H9 (cell line): ENCODE results near the gene RAP1B. TPM values are rescaled to one million over a fixed set of nuclear protein-coding genes. Genes with fewer than 3 reads are reported as not detected.

ENCODE experiments used
- DNase-seq: peaks from one replicate; pipeline ENCODE4 v3.0.0-alpha.2; 2017
- H2AFZ ChIP-seq: one replicate; pipeline ENCODE4 v1.6.1; 2013; ENCODE audit warnings: mild to moderate bottlenecking, low read length, control low read depth, moderate library complexity
- H2AK5ac ChIP-seq: 2 replicates; pipeline ENCODE4 v1.6.1; 2013; ENCODE audit warnings: low read length, control low read depth, mixed read lengths; ENCODE audit not compliant: insufficient read length
- H2BK120ac ChIP-seq: one replicate; pipeline ENCODE4 v1.6.1; 2013; ENCODE audit warnings: low read depth, mild to moderate bottlenecking, low read length, control low read depth, inconsistent platforms; ENCODE audit not compliant: poor library complexity, severe bottlenecking
- H2BK12ac ChIP-seq: 2 replicates; pipeline ENCODE4 v1.6.1; 2013; ENCODE audit warnings: low read length, control low read depth, mixed read lengths, low read depth; ENCODE audit not compliant: insufficient read length
- H2BK15ac ChIP-seq: 2 replicates; pipeline ENCODE4 v1.6.1; 2013; ENCODE audit warnings: low read depth, low read length, control low read depth
- H2BK20ac ChIP-seq: one replicate; pipeline ENCODE4 v1.6.1; 2013; ENCODE audit warnings: low read depth, mild to moderate bottlenecking, low read length, control low read depth, inconsistent platforms; ENCODE audit not compliant: poor library complexity, severe bottlenecking
- H2BK5ac ChIP-seq: 2 replicates; pipeline ENCODE4 v1.6.1; 2013; ENCODE audit warnings: low read length, control low read depth, mixed read lengths; ENCODE audit not compliant: insufficient read length
- H3K14ac ChIP-seq: 2 replicates; pipeline ENCODE4 v1.6.1; 2013; ENCODE audit warnings: low read length, control low read depth; ENCODE audit not compliant: insufficient read depth
- H3K18ac ChIP-seq: 2 replicates; pipeline ENCODE4 v1.6.1; 2013; ENCODE audit warnings: low read depth, mild to moderate bottlenecking, mixed read lengths, low read length, control low read depth; ENCODE audit not compliant: insufficient read length
- H3K23ac ChIP-seq: 2 replicates; pipeline ENCODE4 v1.6.1; 2013; ENCODE audit warnings: low read length, control low read depth, mixed read lengths, low read depth; ENCODE audit not compliant: insufficient read length
- H3K23me2 ChIP-seq: 2 replicates; pipeline ENCODE4 v1.6.1; 2013; ENCODE audit warnings: low read depth, mild to moderate bottlenecking, mixed read lengths, low read length, control low read depth; ENCODE audit not compliant: insufficient read length, poor library complexity, severe bottlenecking
- H3K27ac ChIP-seq: 2 replicates; pipeline ENCODE4 v1.5.1; 2013; ENCODE audit warnings: low read length, control low read depth, mixed read lengths, low read depth; ENCODE audit not compliant: insufficient read length
- H3K27me3 ChIP-seq: 2 replicates; pipeline ENCODE4 v1.6.1; 2013; ENCODE audit warnings: low read length, control low read depth, inconsistent platforms; ENCODE audit not compliant: insufficient read depth
- H3K4ac ChIP-seq: 2 replicates; pipeline ENCODE4 v1.6.1; 2013; ENCODE audit warnings: low read depth, mild to moderate bottlenecking, control low read depth, inconsistent platforms, low read length, moderate library complexity
- H3K4me1 ChIP-seq: 2 replicates; pipeline ENCODE4 v1.6.1; 2013; ENCODE audit warnings: low read length, control low read depth, inconsistent platforms; ENCODE audit not compliant: insufficient read depth
- H3K4me2 ChIP-seq: 2 replicates; pipeline ENCODE4 v1.6.1; 2013; ENCODE audit warnings: low read length, control low read depth, mixed read lengths; ENCODE audit not compliant: insufficient read length, insufficient read depth
- H3K56ac ChIP-seq: 2 replicates; pipeline ENCODE4 v1.6.1; 2013; ENCODE audit warnings: low read depth, mild to moderate bottlenecking, mixed read lengths, low read length, control low read depth; ENCODE audit not compliant: insufficient read length
- H3K79me1 ChIP-seq: 2 replicates; pipeline ENCODE4 v1.6.1; 2013; ENCODE audit warnings: low read depth, mild to moderate bottlenecking, moderate library complexity, low read length, control low read depth, inconsistent platforms; ENCODE audit not compliant: insufficient read depth, poor library complexity, severe bottlenecking
- H3K79me2 ChIP-seq: 2 replicates; pipeline ENCODE4 v1.6.1; 2013; ENCODE audit warnings: low read length, control low read depth, inconsistent platforms; ENCODE audit not compliant: insufficient read depth
- H3K9ac ChIP-seq: 2 replicates; pipeline ENCODE4 v1.6.1; 2013; ENCODE audit warnings: low read length, control low read depth, mixed read lengths; ENCODE audit not compliant: insufficient read length; ENCODE audit errors: extremely low read depth
- H3K9me3 ChIP-seq: one replicate; pipeline ENCODE4 v1.6.1; 2013; ENCODE audit warnings: low read depth, low read length, inconsistent platforms; ENCODE audit not compliant: control insufficient read depth
- H3T11ph ChIP-seq: one replicate; pipeline ENCODE4 v1.6.1; 2013; ENCODE audit warnings: mild to moderate bottlenecking, low read length, control low read depth, inconsistent platforms
- H4K20me1 ChIP-seq: one replicate; pipeline ENCODE4 v1.6.1; 2013; ENCODE audit not compliant: control insufficient read depth, insufficient read length, insufficient read depth
- H4K5ac ChIP-seq: 2 replicates; pipeline ENCODE4 v1.6.1; 2013; ENCODE audit warnings: low read depth, mild to moderate bottlenecking, mixed read lengths, low read length, control low read depth; ENCODE audit not compliant: insufficient read length
- H4K8ac ChIP-seq: replicated peaks from 2 replicates; pipeline ENCODE4 v1.6.1; 2013; ENCODE audit warnings: low read length, control low read depth, mixed read lengths, low read depth; ENCODE audit not compliant: insufficient read length
- H4K91ac ChIP-seq: 2 replicates; pipeline ENCODE4 v1.6.1; 2013; ENCODE audit warnings: low read depth, mild to moderate bottlenecking, moderate library complexity, mixed read lengths, low read length, control low read depth; ENCODE audit not compliant: insufficient read length
- H3K27ac Mint-ChIP-seq, 3 experiments: 2 replicates in 2 of 3; 3 replicates in 1 of 3; pipeline ENCODE4 v1.8.0; 2020 to 2021; ENCODE audit warnings: mixed read lengths in 3 of 3, mild to moderate bottlenecking in 1 of 3, moderate library complexity in 1 of 3
- H3K27me3 Mint-ChIP-seq: 2 replicates; pipeline ENCODE4 v1.8.0; 2021; ENCODE audit warnings: low read depth, mild to moderate bottlenecking, moderate library complexity, mixed read lengths
- H3K36me3 Mint-ChIP-seq, 3 experiments: 2 replicates in 2 of 3; 3 replicates in 1 of 3; pipeline ENCODE4 v1.8.0; 2020 to 2021; ENCODE audit warnings: low read depth in 3 of 3, mixed read lengths in 3 of 3; ENCODE audit not compliant: insufficient read depth in 1 of 3
- H3K4me1 Mint-ChIP-seq, 2 experiments: 2 replicates each; pipeline ENCODE4 v1.8.0; 2020; ENCODE audit warnings: mixed read lengths in 2 of 2
- H3K4me3 Mint-ChIP-seq, 2 experiments: 2 replicates in 1 of 2; 3 replicates in 1 of 2; pipeline ENCODE4 v1.8.0; 2020 to 2021; ENCODE audit warnings: mild to moderate bottlenecking in 2 of 2, mixed read lengths in 2 of 2, moderate library complexity in 1 of 2
- H3K9me3 Mint-ChIP-seq, 2 experiments: 2 replicates in 1 of 2; 3 replicates in 1 of 2; pipeline ENCODE4 v1.8.0; 2020; ENCODE audit warnings: mild to moderate bottlenecking in 2 of 2, mixed read lengths in 2 of 2, moderate library complexity in 1 of 2
- CTCF ChIP-seq: fragments of 200-600 bp; sonication (generic); conservative IDR thresholded peaks from 3 replicates; pipeline ENCODE4 v1.8.0; 2021; ENCODE audit warnings: antibody characterized with exemption, mild to moderate bottlenecking
- WGBS: extraction: QIAGEN DNeasy Blood & Tissue Kit; methylation state at CpG from one replicate; pipeline ENCODE4 v1.1.7; 2013; ENCODE audit warnings: missing lambda C conversion rate, low lambda C conversion rate, mixed read lengths; ENCODE audit not compliant: insufficient read length; ENCODE audit errors: extremely low coverage; 5-methylcytosine and 5-hydroxymethylcytosine counted together
- total RNA-seq: library from RNA; stranded (reverse); gene quantifications from 2 replicates; pipeline ENCODE4 v1.2.1, GENCODE V29; 2021

Gene RAP1B
- total RNA-seq, 1 experiment from 2014 or later: 97.7 TPM

DNA sequence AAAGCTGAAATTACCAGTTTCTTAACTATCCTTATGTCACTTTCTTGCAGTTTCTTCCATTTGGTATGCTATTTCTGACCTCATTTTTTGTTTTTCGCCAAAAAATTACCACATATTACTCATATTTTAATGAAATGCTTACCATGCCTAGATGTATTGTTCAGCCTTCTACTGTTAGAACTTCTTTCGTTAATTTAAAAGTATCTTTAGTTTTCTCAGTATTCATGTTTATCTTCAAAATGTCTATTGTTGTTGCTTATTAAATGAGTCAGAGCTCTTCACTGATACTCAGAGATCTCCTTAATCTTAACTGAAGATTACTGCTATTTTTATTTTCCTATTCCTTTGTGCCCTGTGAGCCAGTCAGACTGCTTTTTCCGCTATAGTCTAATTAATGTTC is 20.5 kb downstream of the RAP1B start:
- no CpG with 5 or more reads among the region's 3 CpGs for WGBS
- H4K20me1 ChIP-seq: no peaks in the 10 kb centered on the region
- no peak overlapping the region for H2BK120ac ChIP-seq
- no peak overlapping the region for H2BK12ac ChIP-seq
- Mint-ChIP-seq H3K36me3 (peaks cover 21 to 24% (median 22%) of the 10 kb centered on the region in 3 experiments), H3K4me1 (no peaks in the 10 kb centered on the region), H3K9me3 (peaks cover 11% of the 10 kb centered on the region in 2 experiments; a peak in 4 of 5 replicates), H3K27me3 (no peaks in the 10 kb centered on the region), H3K4me3 (no peak overlapping the region), H3K27ac (no peak overlapping the region)
- H4K91ac ChIP-seq: no peak overlapping the region
- no peak overlapping the region for H2BK20ac ChIP-seq
- no peak overlapping the region for H4K8ac ChIP-seq
- H3K23ac ChIP-seq: no peak overlapping the region
- no peaks in the 10 kb centered on the region for H3K9me3 ChIP-seq
- no peak overlapping the region for H4K5ac ChIP-seq
- H3K27me3 ChIP-seq: no peaks in the 10 kb centered on the region
- H2BK15ac ChIP-seq: no peak overlapping the region
- no peak overlapping the region for H3K56ac ChIP-seq
- peaks cover 15% of the 10 kb centered on the region for H3K79me1 ChIP-seq
- H3K79me2 ChIP-seq: peaks cover 6% of the 10 kb centered on the region; the same call in 1 of the 2 replicates
- no peak overlapping the region for H3K4ac ChIP-seq
- H3K4me2 ChIP-seq: no peak overlapping the region
- H2BK5ac ChIP-seq: no peak overlapping the region
- H2AK5ac ChIP-seq: no peak overlapping the region
- no peak overlapping the region for H3K14ac ChIP-seq
- no peak overlapping the region for H2AFZ ChIP-seq
- no peaks in the 10 kb centered on the region for H3K4me1 ChIP-seq
- no peak for DNase-seq
- no peak overlapping the region for H3K27ac ChIP-seq
- H3K23me2 ChIP-seq: no peaks in the 10 kb centered on the region
- no peak overlapping the region for H3K9ac ChIP-seq
- H3T11ph ChIP-seq: no peak overlapping the region
- no peak for TF ChIP-seq CTCF
- H3K18ac ChIP-seq: no peak overlapping the region
